DOHH2 (cell line): ENCODE results near the gene NT5DC3.

ENCODE experiments used
- EZH2phosphoT487 ChIP-seq: fragments of 200-600 bp; sonication (generic); IDR thresholded peaks from 2 replicates; pipeline ENCODE4 v1.6.1; 2017; ENCODE audit warnings: borderline replicate concordance, mild to moderate bottlenecking, antibody characterized with exemption, low read length, moderate library complexity, mixed read lengths
- TF ChIP-seq, protein P1 (sequence below): fragments of 200-600 bp; sonication (generic); IDR thresholded peaks from one replicate; pipeline ENCODE4 v1.5.1; 2014; ENCODE audit warnings: antibody characterized with exemption, mild to moderate bottlenecking, low read depth, low read length; ENCODE audit not compliant: poor library complexity, severe bottlenecking

- TF ChIP-seq EZH2phosphoT487: no peak
- TF ChIP-seq, protein P1, sequence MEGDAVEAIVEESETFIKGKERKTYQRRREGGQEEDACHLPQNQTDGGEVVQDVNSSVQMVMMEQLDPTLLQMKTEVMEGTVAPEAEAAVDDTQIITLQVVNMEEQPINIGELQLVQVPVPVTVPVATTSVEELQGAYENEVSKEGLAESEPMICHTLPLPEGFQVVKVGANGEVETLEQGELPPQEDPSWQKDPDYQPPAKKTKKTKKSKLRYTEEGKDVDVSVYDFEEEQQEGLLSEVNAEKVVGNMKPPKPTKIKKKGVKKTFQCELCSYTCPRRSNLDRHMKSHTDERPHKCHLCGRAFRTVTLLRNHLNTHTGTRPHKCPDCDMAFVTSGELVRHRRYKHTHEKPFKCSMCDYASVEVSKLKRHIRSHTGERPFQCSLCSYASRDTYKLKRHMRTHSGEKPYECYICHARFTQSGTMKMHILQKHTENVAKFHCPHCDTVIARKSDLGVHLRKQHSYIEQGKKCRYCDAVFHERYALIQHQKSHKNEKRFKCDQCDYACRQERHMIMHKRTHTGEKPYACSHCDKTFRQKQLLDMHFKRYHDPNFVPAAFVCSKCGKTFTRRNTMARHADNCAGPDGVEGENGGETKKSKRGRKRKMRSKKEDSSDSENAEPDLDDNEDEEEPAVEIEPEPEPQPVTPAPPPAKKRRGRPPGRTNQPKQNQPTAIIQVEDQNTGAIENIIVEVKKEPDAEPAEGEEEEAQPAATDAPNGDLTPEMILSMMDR: no peak
Observed at GRCh38 chr12:103806803-103807202, 34.2 kb downstream of the NT5DC3 start.
